Esophagus squamous epithelium (tissue), 5 donors: ENCODE data around the gene CCL4L2. TPM values are rescaled to one million over a fixed set of nuclear protein-coding genes. Genes with fewer than 3 reads are reported as not detected.
"Not testable (repeated sequence)": the region's sequence is repeated elsewhere in the genome, so short reads cannot be mapped to it uniquely, and the experiment has no call there.

Experiments
- DNase-seq: peaks from one replicate; lab custom pipeline; 2025; lab: John Stamatoyannopoulos, UW
- H3K27ac ChIP-seq, 4 donors: fragments of 200-600 bp; sonication (generic); one replicate each; pipeline ENCODE4 v1.5.1; 2016 to 2019; ENCODE audit warnings: mild to moderate bottlenecking in 1 of 4
- H3K27me3 ChIP-seq, 4 donors: fragments of 200-600 bp; sonication (generic); 1 replicate in 3 of 4; 2 replicates in 1 of 4; pipeline versions ENCODE4 v1.5.1 to v1.6.0; 2017 to 2021; ENCODE audit warnings: antibody characterized with exemption in 1 of 4
- H3K36me3 ChIP-seq, 3 donors: fragments of 200-600 bp; sonication (generic); one replicate each; pipeline ENCODE4 v1.5.1; 2016 to 2019
- H3K4me1 ChIP-seq, 3 donors: fragments of 200-600 bp; sonication (generic); one replicate each; pipeline ENCODE4 v1.5.1; 2017 to 2019
- H3K4me3 ChIP-seq, 4 donors: fragments of 200-600 bp; sonication (generic); 1 replicate in 3 of 4; 2 replicates in 1 of 4; pipeline ENCODE4 v1.5.1; 2016 to 2019; ENCODE audit warnings: mild to moderate bottlenecking in 2 of 4, moderate library complexity in 1 of 4
- H3K9me3 ChIP-seq, 3 donors: fragments of 200-600 bp; sonication (generic); one replicate each; pipeline ENCODE4 v1.5.1; 2016 to 2019
- CTCF ChIP-seq, 6 experiments: fragments of 450-650 bp in 4 of 6; fragments of 200-600 bp in 2 of 6; sonication (generic) in 2 of 6; IDR thresholded peaks; one replicate each; pipeline ENCODE4 v1.5.1; 2016 to 2019; ENCODE audit warnings: antibody characterized with exemption in 6 of 6, mild to moderate bottlenecking in 4 of 6, moderate library complexity in 4 of 6
- POLR2A ChIP-seq, 4 donors: fragments of 450-650 bp; IDR thresholded peaks; one replicate each; pipeline ENCODE4 v1.6.1; 2017; ENCODE audit warnings: antibody characterized with exemption in 4 of 4, mild to moderate bottlenecking in 4 of 4, moderate library complexity in 3 of 4
- WGBS, 2 donors: methylation state at CpG; one replicate each; pipeline ENCODE4 v1.1.5; 2018; 5-methylcytosine and 5-hydroxymethylcytosine counted together
- intact Hi-C: fragments of 100-400 bp; cut with DNase I; formaldehyde crosslinking; loops from one replicate; pipeline ENCODE4 v1.15.0; 2022
- total RNA-seq, 4 donors: library from RNA; depleted of rRNA; stranded (reverse); fragments of >200 nt; gene quantifications; one replicate each; pipeline ENCODE4 v1.1.0, GENCODE V29; 2016
- donor health status: DM: yes; HTN: yes; CAD: no.

The CCL4L2 gene
- total RNA-seq, 4 donors from 2014 or later = 0.35 to 1.6 (median 0.76) TPM; not detected in 1

- no peak overlapping the region for H3K4me3 ChIP-seq
- no peak overlapping the region for H3K27ac ChIP-seq
- H3K4me1 ChIP-seq = peaks cover 0 to 14% (median 0%) of the 10 kb centered on the region in 3 donors
- 59 to 82% methylated on average over 8 to 9 of the region's 10 CpGs for WGBS, 2 donors
- no peak for TF ChIP-seq POLR2A (IDR thresholded peaks at IDR 0.05)
- no peak for TF ChIP-seq CTCF (IDR thresholded peaks at IDR 0.05)
- no peak for DNase-seq
- no peaks in the 10 kb centered on the region for H3K36me3 ChIP-seq
- H3K9me3 ChIP-seq = no peaks in the 10 kb centered on the region
- peaks cover 0 to 36% (median 0%) of the 10 kb centered on the region in 4 donors for H3K27me3 ChIP-seq
- intact Hi-C loops = no loop called here
Measured at GRCh38 chr17:36195434-36196130, 15.3 kb upstream of the CCL4L2 start.

GRCh38 chr17:36196131-36196486 lies 14.8 kb upstream of the CCL4L2 start:
- intact Hi-C loops = no loop called here
- 61 to 78% methylated on average over 2 of the region's 3 CpGs for WGBS, 2 donors
- no peak overlapping the region for H3K27ac ChIP-seq
- no peak for DNase-seq
- TF ChIP-seq CTCF (IDR thresholded peaks at IDR 0.05) = no peak
- TF ChIP-seq POLR2A (IDR thresholded peaks at IDR 0.05) = no peak
- H3K4me1 ChIP-seq = peaks cover 0 to 14% (median 0%) of the 10 kb centered on the region in 3 donors
- no peak overlapping the region for H3K4me3 ChIP-seq
- no peaks in the 10 kb centered on the region for H3K9me3 ChIP-seq
- no peaks in the 10 kb centered on the region for H3K36me3 ChIP-seq
- H3K27me3 ChIP-seq = peaks cover 0 to 36% (median 0%) of the 10 kb centered on the region in 4 donors

- TF ChIP-seq POLR2A (IDR thresholded peaks at IDR 0.05) (no peak), CTCF (IDR thresholded peaks at IDR 0.05) (no peak)
- Histone ChIP-seq H3K27ac (no peak overlapping the region), H3K4me3 (no peak overlapping the region), H3K27me3 (peaks cover 0 to 42% (median 0%) of the 10 kb centered on the region in 4 donors), H3K9me3 (no peaks in the 10 kb centered on the region), H3K4me1 (peaks cover 0 to 7% (median 0%) of the 10 kb centered on the region in 3 donors), H3K36me3 (no peaks in the 10 kb centered on the region)
- WGBS, 2 donors = 46 to 66% methylated on average over 4 of the region's 4 CpGs
- intact Hi-C loops = no loop called here
- no peak for DNase-seq
Measured at GRCh38 chr17:36197387-36197703, 13.5 kb upstream of the CCL4L2 start.

GRCh38 chr17:36198831-36199465 lies 11.9 kb upstream of the CCL4L2 start:
- H3K27me3 ChIP-seq = peaks cover 0 to 42% (median 0%) of the 10 kb centered on the region in 4 donors
- H3K4me1 ChIP-seq = no peaks in the 10 kb centered on the region
- H3K4me3 ChIP-seq = no peak overlapping the region
- no peaks in the 10 kb centered on the region for H3K9me3 ChIP-seq
- no peaks in the 10 kb centered on the region for H3K36me3 ChIP-seq
- WGBS, 2 donors = 52 to 57% methylated on average over 7 of the region's 7 CpGs
- intact Hi-C loops = no loop called here
- no peak for DNase-seq
- no peak overlapping the region for H3K27ac ChIP-seq
- TF ChIP-seq POLR2A (IDR thresholded peaks at IDR 0.05) = no peak
- TF ChIP-seq CTCF (IDR thresholded peaks at IDR 0.05) = no peak

- H3K4me3 ChIP-seq, H3K27ac ChIP-seq, DNase-seq, H3K9me3 ChIP-seq, H3K36me3 ChIP-seq, intact Hi-C loops, H3K4me1 ChIP-seq: not testable (repeated sequence)
- 89 to 100% methylated on average over 1 to 4 of the region's 4 CpGs for WGBS, 2 donors
- peaks cover 0 to 40% (median 0%) of the 10 kb centered on the region in 4 donors for H3K27me3 ChIP-seq
Measured at GRCh38 chr17:36201102-36201501, 9.8 kb upstream of the CCL4L2 start.

GRCh38 chr17:36201506-36201905 lies 9.4 kb upstream of the CCL4L2 start:
- H3K4me3 ChIP-seq, H3K36me3 ChIP-seq, intact Hi-C loops, H3K9me3 ChIP-seq, H3K4me1 ChIP-seq, DNase-seq, H3K27ac ChIP-seq: not testable (repeated sequence)
- 80 to 86% methylated on average over 4 to 7 of the region's 8 CpGs for WGBS, 2 donors
- peaks cover 0 to 36% (median 0%) of the 10 kb centered on the region in 4 donors for H3K27me3 ChIP-seq
